Peyer's patch (tissue), 4 donors: ENCODE data around the gene ESYT2.

Source experiments
- POLR2A ChIP-seq, 2 donors: fragments of 450-650 bp; IDR thresholded peaks; one replicate each; pipeline ENCODE4 v1.5.1; 2017; ENCODE audit warnings: antibody characterized with exemption in 2 of 2, mild to moderate bottlenecking in 2 of 2, moderate library complexity in 2 of 2
- TF ChIP-seq, protein P1 (sequence below), 6 experiments: fragments of 450-650 bp in 4 of 6; fragments of 200-600 bp in 2 of 6; sonication (generic) in 1 of 6; IDR thresholded peaks; one replicate each; pipeline ENCODE4 v1.5.1; 2017 to 2019; ENCODE audit warnings: antibody characterized with exemption in 6 of 6, mild to moderate bottlenecking in 3 of 6, moderate library complexity in 1 of 6

DNA sequence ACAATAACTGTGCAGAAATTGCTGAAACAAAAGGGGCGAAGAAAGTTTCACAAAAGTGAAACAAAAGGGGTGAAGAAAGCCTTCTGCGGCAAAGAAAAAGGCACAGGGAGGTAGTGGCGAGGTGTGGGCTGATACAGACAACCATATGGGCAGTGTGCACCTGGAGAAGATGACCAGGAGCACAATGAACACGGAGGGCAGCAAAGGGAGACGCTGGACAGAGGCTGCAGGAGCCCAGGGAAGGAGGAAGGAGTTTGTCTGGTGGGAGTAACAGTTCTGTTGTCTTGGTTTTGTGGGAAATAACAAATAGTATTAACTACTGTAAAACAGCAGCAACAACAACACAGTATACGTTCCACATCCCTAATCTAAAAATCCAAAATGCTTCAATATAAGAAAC, 42.4 kb downstream of the ESYT2 start:
- TF ChIP-seq, protein P1, sequence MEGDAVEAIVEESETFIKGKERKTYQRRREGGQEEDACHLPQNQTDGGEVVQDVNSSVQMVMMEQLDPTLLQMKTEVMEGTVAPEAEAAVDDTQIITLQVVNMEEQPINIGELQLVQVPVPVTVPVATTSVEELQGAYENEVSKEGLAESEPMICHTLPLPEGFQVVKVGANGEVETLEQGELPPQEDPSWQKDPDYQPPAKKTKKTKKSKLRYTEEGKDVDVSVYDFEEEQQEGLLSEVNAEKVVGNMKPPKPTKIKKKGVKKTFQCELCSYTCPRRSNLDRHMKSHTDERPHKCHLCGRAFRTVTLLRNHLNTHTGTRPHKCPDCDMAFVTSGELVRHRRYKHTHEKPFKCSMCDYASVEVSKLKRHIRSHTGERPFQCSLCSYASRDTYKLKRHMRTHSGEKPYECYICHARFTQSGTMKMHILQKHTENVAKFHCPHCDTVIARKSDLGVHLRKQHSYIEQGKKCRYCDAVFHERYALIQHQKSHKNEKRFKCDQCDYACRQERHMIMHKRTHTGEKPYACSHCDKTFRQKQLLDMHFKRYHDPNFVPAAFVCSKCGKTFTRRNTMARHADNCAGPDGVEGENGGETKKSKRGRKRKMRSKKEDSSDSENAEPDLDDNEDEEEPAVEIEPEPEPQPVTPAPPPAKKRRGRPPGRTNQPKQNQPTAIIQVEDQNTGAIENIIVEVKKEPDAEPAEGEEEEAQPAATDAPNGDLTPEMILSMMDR (IDR thresholded peaks at IDR 0.05): no peak
- no peak for TF ChIP-seq POLR2A (IDR thresholded peaks at IDR 0.05)
